HG03039 (cell line): ENCODE data around the gene KXD1.
"Not testable (repeated sequence)": the region's sequence is repeated elsewhere in the genome, so short reads cannot be mapped to it uniquely, and the experiment has no call there.

Source experiments
- ATAC-seq: cut with Tn5 transposase; IDR thresholded peaks from one replicate; pipeline ENCODE4 v1.9.1; 2021; ENCODE audit warnings: mild to moderate bottlenecking, moderate library complexity; ENCODE audit not compliant: unreplicated experiment

Gene KXD1

GRCh38 chr19:18576383-18576782 lies 18.7 kb downstream of the KXD1 start:
- ATAC-seq: no peak

DNA sequence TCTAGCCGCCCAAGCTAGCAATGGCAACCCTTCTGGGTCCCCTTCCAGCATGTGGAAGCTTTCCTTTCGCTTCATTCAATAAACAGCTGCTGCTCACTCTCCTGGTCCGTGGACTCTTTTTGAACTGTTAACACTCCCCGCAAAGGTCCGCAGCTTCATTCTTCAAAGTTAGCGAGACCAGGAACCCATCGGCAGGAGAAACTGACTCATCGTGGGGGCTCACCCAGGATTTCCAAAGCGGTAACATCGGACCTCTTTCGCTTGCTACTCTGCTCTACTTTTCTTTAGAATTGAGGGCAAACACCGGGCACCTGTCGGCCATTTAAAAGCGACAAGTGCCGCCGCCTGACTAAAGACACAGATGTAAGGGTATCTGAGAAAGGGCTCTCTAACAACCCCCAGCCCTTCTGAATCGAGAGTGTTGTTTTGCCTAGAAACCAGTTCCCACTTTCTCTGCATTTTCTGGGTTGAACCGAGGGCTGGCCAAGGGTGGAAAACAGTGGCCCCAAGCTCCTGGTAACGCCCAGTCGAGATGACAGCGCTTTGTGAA lies 19.8 kb downstream of the KXD1 start:
- ATAC-seq: no peak

DNA sequence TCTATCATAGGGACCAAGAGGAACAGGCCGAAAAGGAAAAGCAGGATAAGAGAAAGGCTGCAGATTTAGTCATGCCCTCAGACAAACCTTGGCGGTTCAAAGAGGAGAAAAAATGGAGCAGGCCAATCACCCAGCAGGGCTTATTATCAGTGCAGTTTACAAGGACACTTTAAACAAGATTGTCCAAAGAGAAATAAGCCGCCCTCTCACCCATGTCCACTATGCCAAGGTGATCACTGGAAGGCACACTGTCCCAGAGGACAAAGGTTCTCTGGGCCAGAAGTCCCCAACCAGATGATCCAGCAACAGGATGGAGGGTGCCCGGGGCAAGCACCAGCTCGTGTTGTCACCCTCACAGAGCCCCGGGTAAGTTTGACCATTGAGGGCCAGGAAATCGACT lies 22.6 kb downstream of the KXD1 start:
- no peak for ATAC-seq

DNA sequence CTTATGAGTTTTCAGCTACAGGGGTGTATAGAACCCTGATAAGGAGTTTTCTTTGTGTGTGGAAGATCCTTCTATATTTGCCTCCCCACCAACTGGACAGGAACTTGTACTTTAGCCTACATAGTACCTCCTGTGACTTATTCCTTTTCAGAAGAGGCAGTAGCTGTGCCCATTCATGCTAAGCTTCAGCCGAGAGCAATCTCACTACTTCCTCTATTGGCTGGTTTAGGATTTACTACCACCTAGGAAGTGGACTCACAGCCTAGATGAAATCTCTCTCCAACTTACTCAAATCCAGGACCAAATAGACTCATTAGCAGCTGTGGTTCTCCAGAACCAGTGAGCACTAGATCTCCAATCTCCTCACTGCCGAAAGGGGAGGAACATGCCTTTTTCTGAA lies 28.6 kb downstream of the KXD1 start:
- ATAC-seq: no peak

GRCh38 chr19:18587561-18587960 lies 29.9 kb downstream of the KXD1 start:
- ATAC-seq: no peak

DNA sequence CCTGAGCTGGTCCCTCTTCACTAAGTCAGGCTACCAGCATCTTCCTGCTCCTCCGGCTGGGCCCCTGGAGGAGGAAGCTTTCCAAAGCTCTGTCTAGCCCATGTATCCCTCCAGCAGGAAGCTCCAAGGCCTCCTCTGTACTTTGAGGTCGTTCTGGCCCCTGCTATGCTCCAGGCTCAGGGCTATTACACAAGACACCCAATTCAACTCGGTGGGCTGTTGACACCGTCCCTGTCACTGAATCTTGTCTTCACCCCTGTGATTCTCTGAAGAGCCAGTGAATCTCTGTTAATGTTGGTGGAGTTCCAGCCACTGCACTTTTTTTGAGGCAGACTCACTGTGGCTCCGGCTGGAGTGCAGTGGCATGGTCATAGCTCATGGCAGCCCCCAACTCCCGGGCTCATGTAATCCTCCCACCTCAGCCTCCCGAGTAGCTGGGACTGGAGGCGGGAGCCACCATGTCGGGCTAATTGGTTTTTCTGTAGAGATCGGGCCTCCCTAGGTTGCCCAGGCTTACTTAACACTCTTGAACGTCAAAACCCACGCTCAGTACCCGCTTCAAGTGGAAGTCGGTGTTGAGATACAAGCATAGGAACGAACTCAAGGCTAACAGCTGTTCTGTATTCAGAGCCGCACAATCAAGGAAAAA lies 30.4 kb downstream of the KXD1 start:
- no peak for ATAC-seq

DNA sequence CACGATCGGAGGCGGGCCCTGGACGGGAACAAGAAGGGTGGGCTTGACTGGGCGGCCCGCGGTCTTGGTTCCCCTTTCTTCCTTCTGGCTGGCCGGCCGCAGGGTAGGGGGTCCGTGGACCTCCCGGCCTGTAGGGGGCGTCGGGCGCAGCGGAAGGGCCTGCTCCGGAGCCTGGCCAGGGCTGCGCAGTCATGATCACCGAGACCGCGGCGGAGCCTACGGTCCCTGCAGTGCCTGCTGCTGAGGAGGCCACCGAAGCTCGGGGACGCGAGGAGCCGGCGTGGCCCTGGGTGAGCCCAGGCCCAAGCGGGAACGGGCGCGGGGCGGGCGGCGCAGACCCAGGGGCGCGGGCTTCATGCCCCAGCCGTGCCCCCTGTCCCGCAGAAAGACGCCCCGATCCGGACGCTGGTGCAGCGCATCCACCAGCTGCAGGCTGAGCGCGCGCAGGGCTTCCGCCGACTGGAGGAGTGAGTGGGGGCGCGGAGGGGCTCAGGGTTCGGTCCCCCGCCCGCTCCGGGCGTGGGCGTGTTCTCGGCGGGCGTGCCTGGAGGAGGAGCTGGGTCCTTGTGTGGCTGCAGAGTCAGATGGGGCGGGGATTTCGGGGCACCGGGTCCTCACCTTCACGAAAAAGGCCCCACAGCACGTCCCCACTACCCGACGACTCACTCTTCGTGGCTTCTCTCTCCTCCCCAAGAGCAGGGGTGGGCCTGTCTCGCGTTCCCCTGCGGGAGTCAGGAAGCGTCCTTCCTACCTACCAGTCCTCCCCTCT lies 31.1 kb downstream of the KXD1 start, which contains the start of gene REX1BD:
Gene REX1BD, plus strand, starts transcription at position 188 of the 769 bp plus-strand sequence. Its CDS starts 4 bp downstream, at position 192.
- ATAC-seq: peak; percentile 75

GRCh38 chr19:18589380-18590272 lies 32.0 kb downstream of the KXD1 start:
- peak; percentile 20 for ATAC-seq

DNA sequence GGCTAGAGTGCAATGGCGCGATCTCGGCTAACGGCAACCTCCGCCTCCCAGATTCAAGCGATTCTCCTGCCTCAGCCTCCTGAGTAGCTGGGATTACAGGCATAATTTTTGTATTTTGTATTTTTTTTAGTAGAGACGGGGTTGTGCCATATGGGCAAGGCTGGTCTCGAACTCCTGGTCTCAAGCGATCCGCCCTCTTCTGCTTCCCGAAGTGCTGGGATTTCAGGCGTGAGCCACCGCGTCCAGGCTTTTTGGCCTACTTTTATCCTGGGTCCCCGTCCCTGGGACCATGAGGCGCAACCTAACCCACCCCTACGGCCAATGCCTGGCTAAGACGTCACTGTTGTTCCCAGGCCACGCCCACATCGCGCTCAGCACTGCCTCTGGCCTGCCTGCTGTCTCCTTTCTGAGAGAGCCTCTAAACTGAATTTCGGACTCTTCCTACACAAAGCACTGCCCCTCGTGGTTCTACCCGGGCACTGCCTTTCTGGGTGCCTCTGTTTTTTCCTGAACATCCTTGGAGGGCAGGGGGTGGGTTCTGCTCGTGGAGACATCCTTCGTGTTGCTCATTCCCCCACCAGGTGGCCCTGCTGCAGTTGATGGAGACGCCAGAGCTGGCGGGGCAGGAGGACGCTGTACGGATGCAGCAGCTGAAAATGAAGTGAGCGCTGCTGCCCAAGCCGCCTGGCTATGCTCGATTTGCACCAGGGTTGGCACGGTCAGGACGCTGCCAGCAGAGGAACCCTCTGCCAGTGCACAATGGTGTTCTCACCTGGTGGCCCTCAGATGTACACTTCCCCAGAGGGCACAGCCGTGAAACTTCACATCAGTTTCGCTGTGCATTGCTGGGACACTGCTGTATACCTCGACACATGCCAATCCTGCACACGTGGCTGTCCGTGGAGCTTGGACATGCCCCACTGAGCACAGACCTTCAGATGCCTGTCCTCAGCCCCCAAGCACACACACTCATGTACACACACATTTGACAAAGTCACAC lies 32.9 kb downstream of the KXD1 start:
- no peak for ATAC-seq

- no peak for ATAC-seq
Observed at GRCh38 chr19:18591735-18592385, 34.2 kb downstream of the KXD1 start.

DNA sequence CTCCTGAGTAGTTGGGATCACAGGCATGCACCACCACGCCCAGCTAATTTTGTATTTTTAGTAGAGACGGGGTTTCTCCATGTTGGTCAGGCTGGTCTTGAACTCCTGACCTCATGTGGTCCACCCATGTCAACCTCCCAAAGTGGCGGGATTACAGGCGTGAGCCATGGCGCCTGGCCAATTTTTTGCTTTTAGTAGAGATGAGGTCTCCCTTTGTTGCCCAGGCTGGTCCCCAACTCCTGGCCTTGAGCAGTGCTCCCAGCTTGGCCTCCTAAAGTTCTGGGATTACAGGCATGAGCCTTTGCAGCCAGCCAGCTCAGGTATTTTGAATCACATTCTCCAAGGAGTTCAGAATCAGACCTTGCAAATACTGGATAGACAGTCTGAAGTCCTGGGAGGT lies 35.1 kb downstream of the KXD1 start:
- ATAC-seq: not testable (repeated sequence)

DNA sequence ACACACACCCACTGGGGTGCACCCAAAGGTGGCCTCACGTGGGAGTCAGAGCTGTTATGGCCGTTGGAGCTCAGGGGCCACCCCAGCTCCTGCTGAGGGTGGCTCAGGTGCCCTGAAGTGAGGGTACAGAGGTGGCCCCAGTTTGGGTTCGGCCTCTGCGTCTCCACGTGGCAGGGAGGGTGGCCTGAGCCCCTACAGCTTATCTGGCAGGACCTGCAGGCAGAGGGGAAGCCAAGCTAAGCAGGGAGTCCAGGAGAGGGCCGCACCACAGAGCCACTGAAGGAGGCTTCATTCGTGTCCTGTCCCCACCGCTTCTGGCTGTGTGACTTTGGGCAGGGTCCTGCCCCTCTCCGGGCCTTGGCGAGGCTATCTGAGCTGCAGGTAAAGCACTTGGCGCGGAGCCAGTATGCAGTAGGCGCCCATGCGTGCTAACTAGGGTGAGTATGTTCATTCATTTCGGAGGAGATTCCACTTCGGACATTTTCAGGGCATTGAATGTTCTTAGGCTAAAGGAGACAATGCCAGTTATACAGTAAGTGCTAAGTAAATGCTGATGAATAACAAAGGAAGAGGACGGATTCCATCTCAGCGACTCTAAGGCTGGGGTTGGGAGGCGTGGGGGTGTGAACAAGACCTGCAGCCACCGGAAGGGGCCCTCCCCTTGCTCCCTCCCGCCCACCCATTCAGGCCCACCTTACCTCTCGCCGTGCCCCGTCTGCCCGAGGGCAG lies 35.9 kb downstream of the KXD1 start:
- no peak for ATAC-seq

DNA sequence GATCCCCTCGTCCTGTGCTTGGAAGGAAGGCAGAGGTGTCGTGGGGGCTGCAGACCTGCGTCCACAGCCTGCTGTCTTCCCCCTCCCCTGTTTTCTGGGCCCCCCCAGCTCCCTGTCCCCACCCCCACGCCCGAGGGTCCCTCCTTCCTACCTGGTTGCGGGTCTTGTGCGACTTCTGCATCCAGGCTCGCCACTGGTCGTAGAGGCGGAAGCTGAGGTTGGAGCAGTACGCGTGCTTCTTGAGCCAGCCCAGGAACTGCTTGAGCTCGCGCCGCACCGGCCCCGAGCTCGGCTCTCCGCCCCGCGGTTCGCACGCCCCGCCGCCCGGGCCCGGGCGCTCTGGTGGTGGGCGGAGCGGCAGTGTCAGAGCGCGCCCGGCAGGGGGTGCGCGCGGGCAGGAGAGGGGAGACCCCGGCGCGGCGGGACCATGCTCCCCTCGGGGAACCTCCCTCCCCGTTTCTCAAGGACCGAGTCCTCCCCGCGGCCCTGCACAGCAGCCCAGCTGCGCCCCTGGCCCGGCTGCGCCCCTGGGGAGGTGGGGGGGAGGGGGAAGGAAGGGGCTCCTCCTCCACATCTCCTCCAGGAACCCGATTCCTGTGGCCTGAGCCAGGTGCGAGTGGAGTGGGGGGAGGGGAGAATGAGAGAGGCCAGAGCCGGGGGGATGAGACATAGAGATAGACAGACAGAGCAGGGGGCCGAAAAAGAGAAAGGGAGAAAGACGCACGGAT lies 36.6 kb downstream of the KXD1 start:
- peak; percentile 47 for ATAC-seq

DNA sequence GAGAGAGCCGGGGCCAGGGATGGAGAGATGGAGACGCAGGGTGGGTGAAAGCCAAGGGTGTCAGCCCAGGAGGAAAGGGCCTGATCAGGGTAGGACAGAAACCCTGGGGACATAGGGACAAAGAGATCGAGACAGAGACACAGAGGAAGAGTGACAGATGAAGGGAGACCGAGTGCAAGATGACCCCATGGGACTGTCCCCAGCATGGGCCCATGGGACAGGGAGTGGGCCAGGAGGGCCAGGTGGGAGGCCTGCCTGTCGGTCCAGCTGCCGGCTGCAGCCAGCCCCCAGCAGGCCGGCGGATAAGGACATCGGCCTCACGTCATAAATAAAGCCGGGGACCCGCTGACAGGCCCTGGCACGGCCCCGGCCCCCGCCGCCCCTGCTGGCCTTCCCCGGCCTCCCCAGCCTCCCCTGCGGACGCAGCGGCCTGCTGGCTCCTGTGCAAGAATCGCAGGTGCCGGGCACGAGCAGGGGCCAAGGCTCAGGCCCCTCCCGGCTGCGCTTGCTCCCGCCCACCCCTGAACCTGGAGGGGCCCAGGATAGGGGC lies 37.2 kb downstream of the KXD1 start:
- no peak for ATAC-seq

DNA sequence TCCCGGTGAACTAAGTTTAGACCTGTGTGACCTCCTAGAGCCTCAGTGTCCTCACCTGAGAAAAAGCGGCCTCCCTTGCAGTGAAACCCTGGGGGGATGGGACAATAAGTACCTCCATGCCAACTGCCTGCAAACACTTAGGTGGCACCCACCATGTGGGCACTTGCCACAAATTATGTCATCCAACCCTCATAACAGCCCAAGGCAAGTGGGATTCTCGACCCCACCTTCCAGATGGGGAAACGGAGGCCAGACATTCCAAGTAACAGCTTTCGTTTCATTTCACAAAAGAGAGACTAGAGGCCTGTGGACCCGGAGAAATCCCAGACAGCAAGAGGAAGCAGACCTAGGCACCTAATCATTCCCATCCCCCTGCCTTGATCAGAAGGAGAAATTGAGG lies 37.8 kb downstream of the KXD1 start:
- no peak for ATAC-seq

DNA sequence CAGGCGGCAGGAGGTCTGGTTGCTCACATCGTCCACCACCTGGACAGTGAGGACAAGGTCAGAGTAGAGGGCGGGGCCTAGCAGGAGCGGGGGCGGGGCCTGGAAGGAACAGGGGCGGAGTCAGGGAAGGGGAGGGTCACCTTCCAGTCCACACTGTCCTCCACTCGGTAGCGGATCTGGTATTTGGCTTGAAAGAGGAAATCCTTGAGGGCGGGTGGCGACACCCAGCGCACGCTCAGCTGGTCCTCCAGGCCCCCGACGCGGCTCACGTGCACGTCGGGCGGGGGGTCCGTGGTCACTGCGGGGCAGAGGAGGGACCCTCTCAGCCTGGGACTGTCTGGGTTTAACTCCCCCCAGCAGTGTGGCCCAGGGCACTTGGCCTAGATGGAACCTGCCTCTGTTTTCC lies 39.1 kb downstream of the KXD1 start:
- ATAC-seq: no peak

- no peak for ATAC-seq
Observed at GRCh38 chr19:18597809-18598660, 40.4 kb downstream of the KXD1 start.
